Activated T-cell treated with anti-CD3 and anti-CD28 coated beads, Interleukin-2, amount 50 U/mL, for 72 hours (primary cell): ENCODE data around the gene MICALL1. TPM values are rescaled to one million over a fixed set of nuclear protein-coding genes. Genes with fewer than 3 reads are reported as not detected.

Experiments used
- ATAC-seq, 2 donors: fragments of 150-1000 bp; cut with Tn5 transposase; replicated peaks in 1 of 2; 2 replicates each; pipeline ENCODE4 v1.10.0; 2021; ENCODE audit warnings: moderate library complexity in 2 of 2, mild to moderate bottlenecking in 1 of 2
- DNase-seq, 2 donors: peaks; one replicate each; pipeline ENCODE4 v3.0.0; 2021 to 2022; ENCODE audit warnings: mixed read lengths in 1 of 2
- H3K27ac Mint-ChIP-seq: one replicate; pipeline ENCODE4 v1.8.0; 2022; ENCODE audit warnings: mild to moderate bottlenecking, moderate library complexity, mixed read lengths
- H3K27me3 Mint-ChIP-seq: one replicate; pipeline ENCODE4 v1.8.0; 2022; ENCODE audit warnings: low read depth, mixed read lengths
- H3K36me3 Mint-ChIP-seq, 2 donors: one replicate each; pipeline ENCODE4 v1.8.0; 2022; ENCODE audit warnings: mixed read lengths in 2 of 2, mild to moderate bottlenecking in 1 of 2; ENCODE audit not compliant: insufficient read depth in 2 of 2
- H3K4me1 Mint-ChIP-seq: one replicate; pipeline ENCODE4 v1.8.0; 2022; ENCODE audit warnings: low read depth, mixed read lengths
- H3K4me3 Mint-ChIP-seq, 2 donors: one replicate each; pipeline ENCODE4 v1.8.0; 2022; ENCODE audit warnings: mild to moderate bottlenecking in 2 of 2, mixed read lengths in 2 of 2, moderate library complexity in 2 of 2
- H3K9me3 Mint-ChIP-seq, 2 donors: one replicate each; pipeline ENCODE4 v1.8.0; 2022; ENCODE audit warnings: mixed read lengths in 2 of 2
- total RNA-seq, 2 donors: library from RNA; stranded (reverse); gene quantifications; one replicate each; pipeline ENCODE4 v1.2.3, GENCODE V29; 2022

The MICALL1 gene
- total RNA-seq, 2 donors from 2014 or later: 21.3 to 21.6 TPM

- no peaks in the 10 kb centered on the region for H3K27me3 Mint-ChIP-seq
- DNase-seq: no peak
- no peaks in the 10 kb centered on the region for H3K9me3 Mint-ChIP-seq
- peaks cover 0 to 2% of the 10 kb centered on the region in 2 donors for H3K36me3 Mint-ChIP-seq
- no peak overlapping the region for H3K27ac Mint-ChIP-seq
- H3K4me1 Mint-ChIP-seq: no peaks in the 10 kb centered on the region
- no peak overlapping the region for H3K4me3 Mint-ChIP-seq
- ATAC-seq: no peak
These were observed 20.9 kb downstream of the MICALL1 start for GRCh38 chr22:37926771-37927636.

DNA sequence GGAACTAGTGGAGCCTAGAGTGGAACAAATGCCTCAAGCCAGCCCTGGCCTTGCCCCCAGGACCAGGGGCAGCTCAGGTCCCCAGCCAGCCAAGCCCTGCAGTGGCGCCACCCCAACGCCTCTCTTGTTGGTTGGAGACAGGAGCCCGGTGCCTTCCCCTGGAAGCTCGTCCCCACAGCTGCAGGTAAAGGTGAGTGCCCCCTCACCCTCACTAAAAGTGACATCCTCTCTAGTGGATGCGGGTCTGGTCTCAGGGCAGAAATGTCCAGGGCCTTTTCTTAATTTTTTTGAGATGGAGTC lies 21.5 kb downstream of the MICALL1 start:
- H3K4me1 Mint-ChIP-seq: no peaks in the 10 kb centered on the region
- ATAC-seq: no peak

GRCh38 chr22:37929390-37929789 lies 23.3 kb downstream of the MICALL1 start:
- no peak overlapping the region for H3K27ac Mint-ChIP-seq
- no peaks in the 10 kb centered on the region for H3K27me3 Mint-ChIP-seq
- H3K9me3 Mint-ChIP-seq: no peaks in the 10 kb centered on the region
- peaks cover 11% of the 10 kb centered on the region for H3K4me1 Mint-ChIP-seq
- DNase-seq (no peak), ATAC-seq (no peak)
- no peaks in the 10 kb centered on the region for H3K36me3 Mint-ChIP-seq
- H3K4me3 Mint-ChIP-seq: no peak overlapping the region

More for the DNA sequence above, 21.5 kb downstream of the MICALL1 start:
- Mint-ChIP-seq H3K27me3 (no peaks in the 10 kb centered on the region), H3K36me3 (peaks cover 0 to 2% of the 10 kb centered on the region in 2 donors), H3K9me3 (no peaks in the 10 kb centered on the region), H3K4me3 (no peak overlapping the region), H3K27ac (no peak overlapping the region)
- DNase-seq: no peak

- no peaks in the 10 kb centered on the region for H3K9me3 Mint-ChIP-seq
- no peak overlapping the region for H3K4me3 Mint-ChIP-seq
- no peak overlapping the region for H3K27ac Mint-ChIP-seq
- no peak for DNase-seq
- no peaks in the 10 kb centered on the region for H3K36me3 Mint-ChIP-seq
- ATAC-seq: no peak
- H3K4me1 Mint-ChIP-seq: peaks cover 11% of the 10 kb centered on the region
- H3K27me3 Mint-ChIP-seq: no peaks in the 10 kb centered on the region
These were observed 24.3 kb downstream of the MICALL1 start for GRCh38 chr22:37930270-37930951.

DNA sequence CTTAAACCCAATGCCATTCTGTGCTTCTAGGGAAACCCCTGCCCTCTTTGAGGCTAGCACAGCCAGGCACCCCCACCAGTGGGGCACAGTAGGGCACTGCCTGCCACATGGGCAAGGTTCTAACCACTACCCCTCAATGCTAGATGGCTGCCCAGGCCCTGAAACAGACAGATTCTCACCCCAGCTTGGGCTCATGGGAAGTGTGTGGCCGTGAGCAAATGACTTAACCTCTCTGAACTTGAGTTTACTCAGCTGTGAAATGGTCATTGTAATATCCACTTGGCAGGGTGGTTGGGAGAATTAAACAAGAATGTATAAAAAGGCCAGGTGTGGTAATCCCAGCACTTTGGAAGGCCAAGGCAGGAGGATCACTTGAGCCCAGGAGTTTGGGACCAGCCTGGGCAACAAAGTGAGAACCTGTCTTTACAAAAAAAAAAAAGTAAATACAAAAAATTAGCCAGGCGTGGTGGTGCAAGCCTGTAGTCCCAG lies 24.9 kb downstream of the MICALL1 start:
- no peaks in the 10 kb centered on the region for H3K9me3 Mint-ChIP-seq
- no peak overlapping the region for H3K27ac Mint-ChIP-seq
- no peaks in the 10 kb centered on the region for H3K36me3 Mint-ChIP-seq
- H3K4me3 Mint-ChIP-seq: no peak overlapping the region
- DNase-seq: no peak
- ATAC-seq: no peak
- H3K27me3 Mint-ChIP-seq: no peaks in the 10 kb centered on the region
- peaks cover 11% of the 10 kb centered on the region for H3K4me1 Mint-ChIP-seq

DNA sequence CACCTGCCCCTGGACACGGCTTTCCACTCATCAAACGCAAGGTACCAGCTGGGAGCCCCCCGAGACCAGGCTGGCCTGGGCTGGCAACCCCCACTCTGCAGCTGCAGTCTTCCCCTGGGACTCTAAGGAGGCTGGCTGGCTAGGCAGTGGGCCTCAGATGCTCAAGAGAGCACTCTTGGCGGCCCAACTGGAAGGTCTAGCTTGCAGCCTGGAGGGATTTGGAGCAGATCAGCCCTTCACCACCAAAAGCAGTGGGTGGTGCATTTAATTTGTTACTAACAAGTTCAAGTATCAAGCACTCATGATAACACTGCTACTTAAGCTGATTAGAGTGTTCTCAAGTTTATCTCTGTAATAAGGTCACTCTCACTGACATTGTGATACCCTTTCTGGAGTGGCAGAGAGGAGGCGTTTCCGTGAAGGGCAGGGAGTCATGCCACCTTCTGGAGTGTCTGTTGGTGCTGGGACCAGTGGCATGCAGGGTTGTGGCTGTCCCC lies 25.8 kb downstream of the MICALL1 start:
- H3K4me3 Mint-ChIP-seq: no peak overlapping the region

DNA sequence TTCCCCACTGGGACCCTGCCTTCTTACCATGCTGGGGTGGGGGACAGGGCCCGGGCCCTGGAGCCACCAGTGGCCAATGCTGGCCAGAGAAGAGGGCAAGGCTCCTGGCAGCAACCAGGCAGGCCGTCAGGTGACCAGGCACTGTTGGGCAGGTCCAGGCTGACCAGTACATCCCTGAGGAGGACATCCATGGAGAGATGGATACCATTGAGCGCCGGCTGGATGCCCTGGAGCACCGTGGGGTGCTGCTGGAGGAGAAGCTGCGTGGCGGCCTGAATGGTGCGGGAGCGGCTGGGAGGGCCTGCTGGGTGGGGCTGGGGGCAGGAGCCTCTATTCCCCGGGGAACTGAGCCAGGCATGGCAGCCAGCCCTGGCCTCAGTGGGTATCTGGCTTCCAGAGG lies 26.3 kb downstream of the MICALL1 start:
- no peak overlapping the region for H3K27ac Mint-ChIP-seq
- no peaks in the 10 kb centered on the region for H3K9me3 Mint-ChIP-seq
- DNase-seq (no peak), ATAC-seq (no peak)
- H3K27me3 Mint-ChIP-seq: no peaks in the 10 kb centered on the region
- H3K36me3 Mint-ChIP-seq: no peaks in the 10 kb centered on the region
- peaks cover 11% of the 10 kb centered on the region for H3K4me1 Mint-ChIP-seq
- no peak overlapping the region for H3K4me3 Mint-ChIP-seq

More for the DNA sequence above, 25.8 kb downstream of the MICALL1 start:
- H3K9me3 Mint-ChIP-seq: no peaks in the 10 kb centered on the region
- no peak overlapping the region for H3K27ac Mint-ChIP-seq
- DNase-seq (no peak), ATAC-seq (no peak)
- peaks cover 11% of the 10 kb centered on the region for H3K4me1 Mint-ChIP-seq
- H3K36me3 Mint-ChIP-seq: no peaks in the 10 kb centered on the region
- no peaks in the 10 kb centered on the region for H3K27me3 Mint-ChIP-seq

- Mint-ChIP-seq H3K36me3 (no peaks in the 10 kb centered on the region), H3K27me3 (no peaks in the 10 kb centered on the region), H3K4me3 (no peak overlapping the region), H3K9me3 (no peaks in the 10 kb centered on the region), H3K4me1 (peaks cover 11% of the 10 kb centered on the region), H3K27ac (no peak overlapping the region)
- ATAC-seq (no peak), DNase-seq (no peak)
These were observed 26.9 kb downstream of the MICALL1 start for GRCh38 chr22:37932821-37933578.

- no peak overlapping the region for H3K4me3 Mint-ChIP-seq
- H3K4me1 Mint-ChIP-seq: peaks cover 11% of the 10 kb centered on the region
- H3K27me3 Mint-ChIP-seq: no peaks in the 10 kb centered on the region
- H3K9me3 Mint-ChIP-seq: no peaks in the 10 kb centered on the region
- H3K36me3 Mint-ChIP-seq: no peaks in the 10 kb centered on the region
- no peak overlapping the region for H3K27ac Mint-ChIP-seq
- ATAC-seq (peak; percentile 98 to 99), DNase-seq (peak; percentile 85 to 86)
These were observed 27.7 kb downstream of the MICALL1 start for GRCh38 chr22:37933711-37934376.

DNA sequence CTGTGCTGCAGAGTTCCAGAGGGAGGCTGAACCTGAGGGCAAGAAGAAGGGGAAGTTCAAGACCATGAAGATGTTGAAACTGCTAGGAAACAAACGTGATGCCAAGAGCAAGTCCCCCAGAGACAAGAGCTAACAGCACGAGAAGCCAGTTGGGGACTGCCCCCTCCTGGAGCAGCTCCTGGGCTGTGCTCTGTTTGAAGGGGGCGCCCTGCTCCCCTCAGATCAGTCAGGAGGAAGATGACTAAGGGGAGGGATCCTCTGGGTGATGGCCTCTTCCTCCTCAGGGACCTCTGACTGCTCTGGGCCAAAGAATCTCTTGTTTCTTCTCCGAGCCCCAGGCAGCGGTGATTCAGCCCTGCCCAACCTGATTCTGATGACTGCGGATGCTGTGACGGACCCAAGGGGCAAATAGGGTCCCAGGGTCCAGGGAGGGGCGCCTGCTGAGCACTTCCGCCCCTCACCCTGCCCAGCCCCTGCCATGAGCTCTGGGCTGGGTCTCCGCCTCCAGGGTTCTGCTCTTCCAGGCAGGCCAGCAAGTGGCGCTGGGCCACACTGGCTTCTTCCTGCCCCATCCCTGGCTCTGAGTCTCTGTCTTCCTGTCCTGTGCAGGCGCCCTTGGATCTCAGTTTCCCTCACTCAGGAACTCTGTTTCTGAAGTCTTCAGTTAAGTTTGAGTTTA lies 34.7 kb downstream of the MICALL1 start:
- no peak for ATAC-seq

DNA sequence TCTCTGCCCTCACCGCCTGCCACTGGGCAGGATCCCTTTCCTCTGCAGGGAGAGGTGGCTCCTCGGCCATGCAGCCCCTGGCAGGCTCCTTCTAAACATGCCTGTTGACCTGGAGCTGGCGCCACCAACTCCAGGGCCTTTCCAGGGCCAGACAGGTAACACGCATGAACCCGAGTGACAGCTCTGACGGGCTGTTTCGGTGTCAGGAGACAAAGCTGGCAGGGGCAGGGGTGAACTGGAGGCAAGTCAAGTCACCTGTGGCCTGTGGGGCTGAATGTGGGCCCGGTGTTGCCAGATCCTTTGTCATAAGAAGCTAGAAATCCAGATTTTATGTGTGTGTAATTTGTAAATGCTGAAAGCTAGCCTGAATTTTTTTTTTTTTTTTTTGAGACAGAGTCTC lies 36.0 kb downstream of the MICALL1 start:
- Mint-ChIP-seq H3K27ac (no peak overlapping the region), H3K36me3 (no peaks in the 10 kb centered on the region), H3K4me1 (no peaks in the 10 kb centered on the region), H3K27me3 (no peaks in the 10 kb centered on the region), H3K9me3 (no peaks in the 10 kb centered on the region), H3K4me3 (no peak overlapping the region)
- ATAC-seq (no peak), DNase-seq (no peak)

More for the DNA sequence above, 34.7 kb downstream of the MICALL1 start:
- no peaks in the 10 kb centered on the region for H3K27me3 Mint-ChIP-seq
- DNase-seq: no peak
- H3K4me1 Mint-ChIP-seq: no peaks in the 10 kb centered on the region
- H3K9me3 Mint-ChIP-seq: no peaks in the 10 kb centered on the region
- H3K36me3 Mint-ChIP-seq: no peaks in the 10 kb centered on the region
- H3K27ac Mint-ChIP-seq: peak overlapping the region; percentile 36
- H3K4me3 Mint-ChIP-seq: no peak overlapping the region

DNA sequence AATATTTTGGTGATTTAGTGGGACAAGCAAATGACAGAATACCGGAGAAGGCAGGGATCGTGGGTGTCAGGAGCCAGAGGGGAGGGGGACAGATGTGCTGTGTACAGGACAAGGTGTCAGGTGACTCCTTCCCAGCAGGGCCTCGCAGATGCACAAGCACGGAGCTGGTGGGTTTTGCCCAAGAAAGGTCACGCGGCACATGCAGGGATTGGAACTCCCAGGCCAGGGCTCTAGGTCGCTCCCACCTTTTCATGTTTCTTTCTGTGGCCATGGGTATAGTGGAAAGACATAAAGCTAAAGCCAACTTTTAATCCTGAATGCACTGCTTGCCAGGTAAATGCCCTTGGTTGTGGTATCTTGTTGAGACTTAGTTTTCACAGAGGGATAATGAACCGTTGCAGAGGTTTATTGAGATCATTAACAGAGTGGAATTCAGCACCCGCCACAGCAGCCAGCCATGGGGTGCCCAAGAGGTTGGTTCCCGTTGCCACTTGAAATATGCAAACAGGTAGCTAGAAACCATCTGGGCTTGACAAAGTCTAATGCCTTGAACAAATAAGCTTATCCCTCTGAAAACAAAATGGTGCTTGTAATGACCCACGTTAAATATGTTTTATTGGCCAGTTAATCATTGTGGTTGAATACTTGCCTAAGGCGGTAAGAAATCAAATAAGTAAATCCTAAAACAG lies 37.2 kb downstream of the MICALL1 start:
- Mint-ChIP-seq H3K36me3 (no peaks in the 10 kb centered on the region), H3K27ac (no peak overlapping the region), H3K4me3 (no peak overlapping the region), H3K27me3 (no peaks in the 10 kb centered on the region), H3K9me3 (no peaks in the 10 kb centered on the region), H3K4me1 (no peaks in the 10 kb centered on the region)
- ATAC-seq (no peak), DNase-seq (no peak)
